ENCODE measurements around the gene GREM2. TPM values are rescaled to one million over a fixed set of nuclear protein-coding genes. Genes with fewer than 3 reads are reported as not detected.

GREM2 gene
- total and polyA plus RNA-seq, 3 experiments from 2014 or later: 0.61 TPM; not detected in 2

- Histone ChIP-seq H3K36me3 (ENCODE audit: insufficient read depth, low read length) (no peaks in the 10 kb centered on the region), H3K27ac (ENCODE audit: low read depth, low read length) (no peak overlapping the region), H3K4me1 (ENCODE audit: insufficient read depth, low read length) (no peaks in the 10 kb centered on the region), H3K9me3 (ENCODE audit: low read length) (no peaks in the 10 kb centered on the region), H3K27me3 (ENCODE audit: insufficient read depth, low read length, poor library complexity, severe bottlenecking) (no peaks in the 10 kb centered on the region), H3K4me3 (ENCODE audit: low read length) (no peak overlapping the region)
- no peak overlapping the region for H3K27ac Mint-ChIP-seq
- ChIA-PET CTCF (interaction anchor here (0.8 kb wide), 1 partner anchor 13 kb away, joined by 3 read pairs; no protein-coding TSS in a partner anchor), POLR2A (no interaction called here)
- H3K4me3 Mint-ChIP-seq: no peak overlapping the region
- no peaks in the 10 kb centered on the region for H3K27me3 Mint-ChIP-seq
- H3K4me1 Mint-ChIP-seq: no peaks in the 10 kb centered on the region
- H3K9me3 Mint-ChIP-seq: peaks cover 0 to 5% (median 3%) of the 10 kb centered on the region in 5 donors
- no peak for DNase-seq
- no peaks in the 10 kb centered on the region for H3K36me3 Mint-ChIP-seq
These were observed 34.8 kb upstream of the GREM2 start for GRCh38 chr1:240646571-240647240.

GRCh38 chr1:240644732-240645131, 32.8 kb upstream of the GREM2 start:
- H3K27me3 ChIP-seq (ENCODE audit: insufficient read depth, low read length, poor library complexity, severe bottlenecking): no peaks in the 10 kb centered on the region
- ChIA-PET POLR2A (no interaction called here), CTCF (no interaction called here)
- H3K9me3 ChIP-seq (ENCODE audit: low read length): no peaks in the 10 kb centered on the region
- no peak for DNase-seq
- H3K27me3 Mint-ChIP-seq: no peaks in the 10 kb centered on the region
- H3K36me3 Mint-ChIP-seq: no peaks in the 10 kb centered on the region
- no peak overlapping the region for H3K4me3 Mint-ChIP-seq
- no peaks in the 10 kb centered on the region for H3K36me3 ChIP-seq (ENCODE audit: insufficient read depth, low read length)
- no peaks in the 10 kb centered on the region for H3K4me1 ChIP-seq (ENCODE audit: insufficient read depth, low read length)
- H3K27ac Mint-ChIP-seq: no peak overlapping the region
- no peaks in the 10 kb centered on the region for H3K4me1 Mint-ChIP-seq
- H3K4me3 ChIP-seq (ENCODE audit: low read length): no peak overlapping the region
- no peak overlapping the region for H3K27ac ChIP-seq (ENCODE audit: low read depth, low read length)
- peaks cover 0 to 9% (median 2%) of the 10 kb centered on the region in 5 donors for H3K9me3 Mint-ChIP-seq

GRCh38 chr1:240635466-240636256, 23.7 kb upstream of the GREM2 start:
- Mint-ChIP-seq H3K27ac (no peak overlapping the region), H3K9me3 (peaks cover 0 to 27% (median 8%) of the 10 kb centered on the region in 5 donors), H3K27me3 (peaks cover 0 to 2% of the 10 kb centered on the region in 2 donors), H3K4me3 (no peak overlapping the region), H3K36me3 (no peaks in the 10 kb centered on the region), H3K4me1 (no peaks in the 10 kb centered on the region)
- H3K4me3 ChIP-seq (ENCODE audit: low read length): no peak overlapping the region
- CTCF ChIA-PET: no interaction called here
- H3K36me3 ChIP-seq (ENCODE audit: insufficient read depth, low read length): no peaks in the 10 kb centered on the region
- no peaks in the 10 kb centered on the region for H3K27me3 ChIP-seq (ENCODE audit: insufficient read depth, low read length, poor library complexity, severe bottlenecking)
- POLR2A ChIA-PET: no interaction called here
- no peak overlapping the region for H3K27ac ChIP-seq (ENCODE audit: low read depth, low read length)
- DNase-seq: no peak
- H3K4me1 ChIP-seq (ENCODE audit: insufficient read depth, low read length): no peaks in the 10 kb centered on the region
- H3K9me3 ChIP-seq (ENCODE audit: low read length): no peaks in the 10 kb centered on the region

- H3K4me1 Mint-ChIP-seq: no peaks in the 10 kb centered on the region
- CTCF ChIA-PET: no interaction called here
- Histone ChIP-seq H3K27me3 (ENCODE audit: insufficient read depth, low read length, poor library complexity, severe bottlenecking) (no peaks in the 10 kb centered on the region), H3K4me1 (ENCODE audit: insufficient read depth, low read length) (no peaks in the 10 kb centered on the region), H3K36me3 (ENCODE audit: insufficient read depth, low read length) (no peaks in the 10 kb centered on the region), H3K27ac (ENCODE audit: low read depth, low read length) (no peak overlapping the region), H3K4me3 (ENCODE audit: low read length) (no peak overlapping the region), H3K9me3 (ENCODE audit: low read length) (no peaks in the 10 kb centered on the region)
- H3K9me3 Mint-ChIP-seq: peaks cover 0 to 11% (median 0%) of the 10 kb centered on the region in 5 donors
- peaks cover 0 to 4% of the 10 kb centered on the region in 2 donors for H3K27me3 Mint-ChIP-seq
- no peaks in the 10 kb centered on the region for H3K36me3 Mint-ChIP-seq
- POLR2A ChIA-PET: no interaction called here
- no peak overlapping the region for H3K4me3 Mint-ChIP-seq
- DNase-seq: no peak
- H3K27ac Mint-ChIP-seq: no peak overlapping the region
These were observed 18.5 kb upstream of the GREM2 start for GRCh38 chr1:240630409-240630808.

GRCh38 chr1:240621249-240621648, 9.3 kb upstream of the GREM2 start:
- ChIA-PET POLR2A (no interaction called here), CTCF (no interaction called here)
- no peaks in the 10 kb centered on the region for H3K36me3 Mint-ChIP-seq
- H3K4me1 ChIP-seq (ENCODE audit: insufficient read depth, low read length): no peaks in the 10 kb centered on the region
- H3K4me1 Mint-ChIP-seq: no peaks in the 10 kb centered on the region
- no peaks in the 10 kb centered on the region for H3K27me3 ChIP-seq (ENCODE audit: insufficient read depth, low read length, poor library complexity, severe bottlenecking)
- H3K4me3 Mint-ChIP-seq: no peak overlapping the region
- H3K27ac Mint-ChIP-seq: peak overlapping the region in 1 of 8 donors; percentile 32
- no peaks in the 10 kb centered on the region for H3K36me3 ChIP-seq (ENCODE audit: insufficient read depth, low read length)
- no peaks in the 10 kb centered on the region for H3K9me3 ChIP-seq (ENCODE audit: low read length)
- H3K27ac ChIP-seq (ENCODE audit: low read depth, low read length): no peak overlapping the region
- no peak overlapping the region for H3K4me3 ChIP-seq (ENCODE audit: low read length)
- DNase-seq: no peak
- peaks cover 0 to 4% of the 10 kb centered on the region in 2 donors for H3K27me3 Mint-ChIP-seq
- peaks cover 0 to 4% (median 2%) of the 10 kb centered on the region in 5 donors for H3K9me3 Mint-ChIP-seq

GRCh38 chr1:240619906-240620621, 8.1 kb upstream of the GREM2 start:
- H3K27me3 Mint-ChIP-seq: peaks cover 0 to 2% of the 10 kb centered on the region in 2 donors
- Histone ChIP-seq H3K36me3 (ENCODE audit: insufficient read depth, low read length) (no peaks in the 10 kb centered on the region), H3K9me3 (ENCODE audit: low read length) (no peaks in the 10 kb centered on the region), H3K27ac (ENCODE audit: low read depth, low read length) (no peak overlapping the region), H3K4me1 (ENCODE audit: insufficient read depth, low read length) (no peaks in the 10 kb centered on the region), H3K4me3 (ENCODE audit: low read length) (no peak overlapping the region), H3K27me3 (ENCODE audit: insufficient read depth, low read length, poor library complexity, severe bottlenecking) (no peaks in the 10 kb centered on the region)
- H3K9me3 Mint-ChIP-seq: peaks cover 0 to 4% (median 2%) of the 10 kb centered on the region in 5 donors
- ChIA-PET POLR2A (no interaction called here), CTCF (no interaction called here)
- no peak overlapping the region for H3K4me3 Mint-ChIP-seq
- no peak for DNase-seq
- H3K4me1 Mint-ChIP-seq: no peaks in the 10 kb centered on the region
- no peaks in the 10 kb centered on the region for H3K36me3 Mint-ChIP-seq
- no peak overlapping the region for H3K27ac Mint-ChIP-seq

GRCh38 chr1:240619357-240619756, 7.4 kb upstream of the GREM2 start:
- no peaks in the 10 kb centered on the region for H3K9me3 ChIP-seq (ENCODE audit: low read length)
- no peak overlapping the region for H3K4me3 ChIP-seq (ENCODE audit: low read length)
- no peaks in the 10 kb centered on the region for H3K4me1 ChIP-seq (ENCODE audit: insufficient read depth, low read length)
- H3K4me3 Mint-ChIP-seq: no peak overlapping the region
- no peaks in the 10 kb centered on the region for H3K36me3 Mint-ChIP-seq
- POLR2A ChIA-PET: no interaction called here
- no peaks in the 10 kb centered on the region for H3K27me3 ChIP-seq (ENCODE audit: insufficient read depth, low read length, poor library complexity, severe bottlenecking)
- no peaks in the 10 kb centered on the region for H3K36me3 ChIP-seq (ENCODE audit: insufficient read depth, low read length)
- CTCF ChIA-PET: no interaction called here
- peaks cover 0 to 2% of the 10 kb centered on the region in 2 donors for H3K27me3 Mint-ChIP-seq
- H3K27ac ChIP-seq (ENCODE audit: low read depth, low read length): no peak overlapping the region
- no peaks in the 10 kb centered on the region for H3K4me1 Mint-ChIP-seq
- no peak overlapping the region for H3K27ac Mint-ChIP-seq
- DNase-seq: no peak
- peaks cover 0 to 4% (median 2%) of the 10 kb centered on the region in 5 donors for H3K9me3 Mint-ChIP-seq

- Histone ChIP-seq H3K27me3 (ENCODE audit: insufficient read depth, low read length, poor library complexity, severe bottlenecking) (no peaks in the 10 kb centered on the region), H3K27ac (ENCODE audit: low read depth, low read length) (no peak overlapping the region), H3K9me3 (ENCODE audit: low read length) (no peaks in the 10 kb centered on the region), H3K4me3 (ENCODE audit: low read length) (no peak overlapping the region), H3K4me1 (ENCODE audit: insufficient read depth, low read length) (no peaks in the 10 kb centered on the region), H3K36me3 (ENCODE audit: insufficient read depth, low read length) (no peaks in the 10 kb centered on the region)
- H3K4me1 Mint-ChIP-seq: peaks cover under 1% of the 10 kb centered on the region in 3 donors
- DNase-seq: no peak
- H3K4me3 Mint-ChIP-seq: no peak overlapping the region
- H3K36me3 Mint-ChIP-seq: no peaks in the 10 kb centered on the region
- H3K27me3 Mint-ChIP-seq: peaks cover 0 to 2% of the 10 kb centered on the region in 2 donors
- peaks cover 0 to 4% (median 2%) of the 10 kb centered on the region in 5 donors for H3K9me3 Mint-ChIP-seq
- H3K27ac Mint-ChIP-seq: no peak overlapping the region
- CTCF ChIA-PET: no interaction called here
- POLR2A ChIA-PET: no interaction called here
These were observed 7.0 kb upstream of the GREM2 start for GRCh38 chr1:240618946-240619345.
